Muscle layer of duodenum (tissue), 2 donors: ENCODE measurements around the gene ACTL10.
"Not testable (repeated sequence)": the region's sequence is repeated elsewhere in the genome, so short reads cannot be mapped to it uniquely, and the experiment has no call there.

Experiments
- H3K27ac ChIP-seq: one replicate; pipeline ENCODE4 v1.7.0; 2013; ENCODE audit warnings: mild to moderate bottlenecking, low read length
- H3K27me3 ChIP-seq: one replicate; pipeline ENCODE4 v1.7.0; 2013; ENCODE audit warnings: low read depth, mild to moderate bottlenecking, control low read depth, low read length
- H3K36me3 ChIP-seq, 2 donors: one replicate each; pipeline ENCODE4 v1.7.0; 2013; ENCODE audit warnings: low read length in 2 of 2, control low read depth in 1 of 2, mild to moderate bottlenecking in 1 of 2; ENCODE audit not compliant: insufficient read depth in 2 of 2, control insufficient read depth in 1 of 2
- H3K4me1 ChIP-seq, 2 donors: one replicate each; pipeline ENCODE4 v1.7.0; 2013; ENCODE audit warnings: low read length in 2 of 2, mild to moderate bottlenecking in 2 of 2, control low read depth in 1 of 2, moderate library complexity in 1 of 2; ENCODE audit not compliant: insufficient read depth in 2 of 2, control insufficient read depth in 1 of 2
- H3K4me3 ChIP-seq, 2 donors: one replicate each; pipeline ENCODE4 v1.7.0; 2013; ENCODE audit warnings: low read length in 2 of 2, low read depth in 1 of 2, mild to moderate bottlenecking in 1 of 2
- H3K9me3 ChIP-seq, 2 donors: one replicate each; pipeline ENCODE4 v1.7.0; 2013; ENCODE audit warnings: low read length in 2 of 2, control low read depth in 1 of 2, mild to moderate bottlenecking in 1 of 2; ENCODE audit not compliant: control insufficient read depth in 1 of 2
- donor health status: healthy.

Gene ACTL10

GRCh38 chr20:33666293-33667244 lies at the start of gene ACTL10:
TSS of gene ACTL10 (plus strand) at chr20:33666943. CDS start at chr20:33667498, 555 bp downstream.
- Histone ChIP-seq H3K36me3 (peaks cover 0 to 4% of the 10 kb centered on the region in 2 donors), H3K9me3 (no peaks in the 10 kb centered on the region), H3K27ac (peak within 1 kb of the TSS; percentile 83), H3K27me3 (no peaks in the 10 kb centered on the region), H3K4me1 (peaks cover 11 to 42% of the 10 kb centered on the region in 2 donors), H3K4me3 (peak within 1 kb of the TSS; percentile 59 to 80)

- no peaks in the 10 kb centered on the region for H3K9me3 ChIP-seq
- no peaks in the 10 kb centered on the region for H3K27me3 ChIP-seq
- no peak overlapping the region for H3K27ac ChIP-seq
- H3K4me3 ChIP-seq: no peak overlapping the region
- H3K36me3 ChIP-seq: peaks cover 10 to 38% of the 10 kb centered on the region in 2 donors
- H3K4me1 ChIP-seq: no peaks in the 10 kb centered on the region
Observed at GRCh38 chr20:33621717-33622400, 44.9 kb upstream of the ACTL10 start.

- no peaks in the 10 kb centered on the region for H3K9me3 ChIP-seq
- no peaks in the 10 kb centered on the region for H3K27me3 ChIP-seq
- H3K4me3 ChIP-seq: no peak overlapping the region
- H3K4me1 ChIP-seq: no peaks in the 10 kb centered on the region
- H3K27ac ChIP-seq: no peak overlapping the region
- peaks cover 10 to 47% of the 10 kb centered on the region in 2 donors for H3K36me3 ChIP-seq
Observed at GRCh38 chr20:33622705-33623365, 43.9 kb upstream of the ACTL10 start.

GRCh38 chr20:33624399-33624798 lies 42.3 kb upstream of the ACTL10 start:
- Histone ChIP-seq H3K4me3 (no peak overlapping the region), H3K9me3 (no peaks in the 10 kb centered on the region), H3K36me3 (peaks cover 17 to 62% of the 10 kb centered on the region in 2 donors), H3K4me1 (no peaks in the 10 kb centered on the region), H3K27ac (no peak overlapping the region), H3K27me3 (no peaks in the 10 kb centered on the region)

- peaks cover 31 to 80% of the 10 kb centered on the region in 2 donors for H3K36me3 ChIP-seq
Observed at GRCh38 chr20:33626190-33626589, 40.6 kb upstream of the ACTL10 start.

GRCh38 chr20:33627577-33628216 lies 39.0 kb upstream of the ACTL10 start:
- Histone ChIP-seq H3K36me3 (peaks cover 31 to 88% of the 10 kb centered on the region in 2 donors), H3K27me3 (no peaks in the 10 kb centered on the region), H3K27ac (no peak overlapping the region), H3K4me3 (no peak overlapping the region), H3K9me3 (no peaks in the 10 kb centered on the region), H3K4me1 (no peaks in the 10 kb centered on the region)

More at GRCh38 chr20:33626190-33626589, 40.6 kb upstream of the ACTL10 start:
- H3K27ac ChIP-seq: no peak overlapping the region
- no peaks in the 10 kb centered on the region for H3K27me3 ChIP-seq
- no peaks in the 10 kb centered on the region for H3K9me3 ChIP-seq
- H3K4me3 ChIP-seq: no peak overlapping the region
- no peaks in the 10 kb centered on the region for H3K4me1 ChIP-seq

- H3K9me3 ChIP-seq: no peaks in the 10 kb centered on the region
- no peak overlapping the region for H3K27ac ChIP-seq
- H3K27me3 ChIP-seq: no peaks in the 10 kb centered on the region
- no peak overlapping the region for H3K4me3 ChIP-seq
- peaks cover 28 to 79% of the 10 kb centered on the region in 2 donors for H3K36me3 ChIP-seq
- no peaks in the 10 kb centered on the region for H3K4me1 ChIP-seq
Observed at GRCh38 chr20:33629533-33629932, 37.2 kb upstream of the ACTL10 start.

- Histone ChIP-seq H3K27ac (no peak overlapping the region), H3K4me3 (no peak overlapping the region), H3K9me3 (no peaks in the 10 kb centered on the region), H3K36me3 (peaks cover 24 to 75% of the 10 kb centered on the region in 2 donors), H3K4me1 (no peaks in the 10 kb centered on the region), H3K27me3 (no peaks in the 10 kb centered on the region)
Observed at GRCh38 chr20:33629979-33630378, 36.8 kb upstream of the ACTL10 start.

GRCh38 chr20:33630507-33630906 lies 36.2 kb upstream of the ACTL10 start:
- Histone ChIP-seq H3K4me3 (no peak overlapping the region), H3K36me3 (peaks cover 21 to 70% of the 10 kb centered on the region in 2 donors), H3K9me3 (no peaks in the 10 kb centered on the region), H3K4me1 (no peaks in the 10 kb centered on the region), H3K27me3 (no peaks in the 10 kb centered on the region), H3K27ac (no peak overlapping the region)

GRCh38 chr20:33631910-33632309 lies 34.8 kb upstream of the ACTL10 start:
- H3K4me3 ChIP-seq, H3K4me1 ChIP-seq, H3K9me3 ChIP-seq, H3K27ac ChIP-seq, H3K27me3 ChIP-seq: not testable (repeated sequence)
- peaks cover 27 to 61% of the 10 kb centered on the region in 2 donors for H3K36me3 ChIP-seq
